Breast epithelium (tissue), 3 donors: ENCODE measurements around the gene SLC6A11.

Source experiments
- CTCF ChIP-seq, 3 donors: fragments of 450-650 bp; IDR thresholded peaks; one replicate each; pipeline ENCODE4 v1.5.1; 2016 to 2017; ENCODE audit warnings: antibody characterized with exemption in 3 of 3, mild to moderate bottlenecking in 3 of 3, moderate library complexity in 3 of 3
- POLR2A ChIP-seq: fragments of 450-650 bp; IDR thresholded peaks from one replicate; pipeline ENCODE4 v1.6.1; 2016; ENCODE audit warnings: antibody characterized with exemption, mild to moderate bottlenecking, moderate library complexity
- POLR2AphosphoS5 ChIP-seq, 3 donors: sonication (generic); formaldehyde crosslinking; IDR thresholded peaks; one replicate each; pipeline ENCODE4 v1.6.1; 2017; ENCODE audit warnings: antibody characterized with exemption in 3 of 3

DNA sequence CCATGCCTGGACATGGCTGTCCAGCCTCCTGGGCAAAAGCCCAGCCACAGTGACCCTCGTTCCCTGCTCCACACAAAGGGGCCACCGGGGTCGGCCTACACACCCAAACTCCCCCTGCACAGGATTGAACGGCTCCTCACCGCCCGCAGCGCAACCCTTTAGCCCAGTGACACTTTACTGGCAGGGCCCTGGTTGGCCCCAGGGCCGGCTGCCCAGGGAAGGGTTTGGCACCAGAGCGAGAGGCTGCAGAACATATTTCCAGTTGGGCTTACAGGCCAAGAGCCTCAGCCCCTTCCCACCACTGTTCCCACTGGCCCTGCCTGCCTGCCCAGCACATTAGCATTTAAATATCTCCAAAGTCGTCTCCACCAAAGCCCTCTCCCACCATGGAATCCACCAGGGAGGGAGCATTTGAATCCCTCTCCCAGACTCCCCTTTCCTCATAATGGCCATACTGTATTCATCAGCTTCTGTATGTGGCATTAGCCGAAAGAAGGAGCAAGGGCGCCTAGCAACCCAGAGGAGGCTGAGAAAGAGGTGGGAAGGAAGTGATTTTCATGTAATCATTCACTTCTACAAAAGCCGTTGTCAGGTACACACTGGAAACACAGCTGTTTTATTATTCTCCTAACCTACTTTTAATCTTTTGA lies 85.4 kb downstream of the SLC6A11 start:
- no peak for TF ChIP-seq CTCF (IDR thresholded peaks at IDR 0.05)
- no peak for TF ChIP-seq POLR2AphosphoS5 (IDR thresholded peaks at IDR 0.05)
- no peak for TF ChIP-seq POLR2A
